Posterior vena cava (tissue), 2 donors: Measurements from ENCODE around the gene SCUBE3. TPM values are rescaled to one million over a fixed set of nuclear protein-coding genes. Genes with fewer than 3 reads are reported as not detected.

Source experiments
- DNase-seq: peaks from one replicate; pipeline ENCODE4 v3.0.0-alpha.2; 2020; ENCODE audit warnings: low spot score
- intact Hi-C, 2 donors: fragments of 100-400 bp; cut with DNase I; formaldehyde crosslinking; loops; one replicate each; pipeline versions ENCODE4 v1.14.1 to v1.14.2; 2022 to 2023
- long read RNA-seq, 2 donors: library from polyadenylated mRNA; unstranded; transcript quantifications; one replicate each; pipeline ENCODE4 v2.0.0, GENCODE V29; 2020 to 2021
- total RNA-seq, 2 donors: library from RNA; stranded (reverse); fragmentation: NEBNext Ultra II Directional; extraction: Animal tissue kit (Norgen Biotek cat#: 25700); gene quantifications; one replicate each; pipeline ENCODE4 v1.2.1, GENCODE V29; 2021
- donor health status: DM: yes; HTN: yes; CAD: no.
- donor health status: DM: yes; HTN: yes; CAD: no.

Gene SCUBE3
- total RNA-seq, result 10 to 100 TPM; 15.2 to 50.1 TPM
- long read RNA-seq, donor 1, partial matches to known transcripts, result 17 of 23 reads
- long read RNA-seq, donor 1, other reads (novel, unspliced or antisense), result 6 of 23 reads
- long read RNA-seq, donor 2, full-length matches to known transcripts, result 1 of 13 reads
- long read RNA-seq, donor 2, partial matches to known transcripts, result 2 of 13 reads
- long read RNA-seq, donor 2, other reads (novel, unspliced or antisense), result 10 of 13 reads

GRCh38 chr6:35213824-35214756 lies at the start of gene SCUBE3:
Gene SCUBE3, plus strand, starts transcription at chr6:35213956. Its CDS starts 463 bp downstream, at chr6:35214419.
- intact Hi-C loops, result no loop called here
- DNase-seq, result peak; percentile 75

GRCh38 chr6:35164277-35164676 lies 49.5 kb upstream of the SCUBE3 start:
- intact Hi-C loops, result loop anchor here in 1 of 2 donors (5.0 kb wide), 1 partner anchor 33 kb away; no protein-coding TSS in a partner anchor
- DNase-seq, result no peak

DNA sequence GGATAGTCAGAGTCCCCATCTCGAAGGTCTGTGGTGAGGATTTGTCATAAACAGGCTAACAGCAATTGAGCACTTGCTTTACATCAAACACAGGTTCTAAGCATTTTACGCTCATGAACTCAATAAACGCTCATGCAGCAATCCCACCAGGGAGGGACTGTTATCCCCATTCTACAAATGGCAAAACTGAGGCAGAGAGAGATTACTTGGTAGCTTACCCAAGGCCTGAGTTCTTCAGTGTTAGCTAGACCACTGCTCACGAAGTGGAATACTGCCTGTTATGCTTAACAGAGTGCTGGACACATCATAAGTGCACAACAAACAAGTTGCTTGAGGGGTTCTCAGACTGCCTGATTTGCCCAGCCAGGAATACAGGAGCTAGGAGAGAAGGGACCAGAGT lies 48.9 kb upstream of the SCUBE3 start:
- DNase-seq, result no peak
- intact Hi-C loops, result loop anchor here in 1 of 2 donors (5.0 kb wide), 1 partner anchor 32 kb away; no protein-coding TSS in a partner anchor

DNA sequence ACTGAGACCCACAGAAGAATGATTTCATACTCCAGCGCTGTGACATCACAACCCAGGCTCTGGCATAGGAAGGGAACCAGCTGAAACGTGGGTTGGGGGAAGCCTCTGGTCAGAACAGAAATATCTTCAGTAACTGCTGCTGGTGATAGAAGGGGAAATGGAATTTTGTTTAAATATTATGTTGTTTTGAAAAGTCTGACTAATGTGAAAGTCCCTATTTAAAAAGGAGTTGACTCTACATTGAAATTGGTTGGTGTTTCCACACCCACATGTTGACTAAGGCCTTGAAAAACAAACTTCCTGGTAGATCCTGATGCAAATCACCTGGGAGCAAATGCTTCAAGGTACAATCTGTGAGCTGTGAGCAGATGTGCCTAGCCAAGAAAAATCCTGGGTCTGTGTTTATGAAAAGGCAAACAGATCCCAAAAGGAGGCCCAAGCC lies 48.1 kb upstream of the SCUBE3 start:
- DNase-seq, result no peak
- intact Hi-C loops, result no loop called here

DNA sequence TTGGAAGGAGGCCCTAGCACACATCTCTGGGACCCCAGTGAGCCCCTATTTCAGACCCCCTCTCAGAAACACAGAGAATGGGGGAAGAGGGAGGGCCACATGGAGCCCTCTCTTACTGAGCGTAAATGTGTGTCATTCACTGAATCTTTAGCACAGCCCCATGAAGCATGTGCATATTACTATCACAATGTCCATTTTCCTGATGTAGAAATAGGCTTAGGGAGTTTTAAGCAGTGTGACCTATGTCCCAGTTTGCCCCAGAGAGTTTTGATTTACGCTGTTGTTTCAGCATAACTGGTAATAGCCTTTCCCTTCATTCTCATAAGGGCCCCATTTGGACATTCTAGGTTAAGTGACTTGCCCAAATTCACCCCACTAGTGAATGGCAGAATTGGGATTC lies 47.6 kb upstream of the SCUBE3 start:
- intact Hi-C loops, result no loop called here
- no peak for DNase-seq

DNA sequence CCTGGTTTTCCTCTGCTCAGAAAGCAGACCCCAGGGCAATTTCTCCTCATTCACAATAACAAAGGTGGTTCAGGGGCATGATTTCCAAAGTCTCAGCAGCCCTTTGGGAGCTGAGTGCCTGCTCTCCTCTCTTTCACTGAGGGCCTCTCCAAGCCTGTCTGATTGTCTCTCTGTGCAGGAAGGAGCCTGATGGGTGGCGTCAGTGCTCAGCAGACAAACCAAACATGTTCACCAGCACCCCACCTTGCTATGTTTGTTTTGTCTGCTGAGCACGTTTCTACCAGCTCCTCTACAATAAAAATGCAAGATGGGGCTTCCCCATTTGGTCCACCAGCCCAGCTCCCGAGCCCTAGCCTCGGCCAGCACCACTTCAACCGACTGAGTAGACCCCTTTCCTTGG lies 47.2 kb upstream of the SCUBE3 start:
- intact Hi-C loops, result no loop called here
- DNase-seq, result no peak

GRCh38 chr6:35167505-35167904 lies 46.3 kb upstream of the SCUBE3 start:
- no peak for DNase-seq
- intact Hi-C loops, result no loop called here

DNA sequence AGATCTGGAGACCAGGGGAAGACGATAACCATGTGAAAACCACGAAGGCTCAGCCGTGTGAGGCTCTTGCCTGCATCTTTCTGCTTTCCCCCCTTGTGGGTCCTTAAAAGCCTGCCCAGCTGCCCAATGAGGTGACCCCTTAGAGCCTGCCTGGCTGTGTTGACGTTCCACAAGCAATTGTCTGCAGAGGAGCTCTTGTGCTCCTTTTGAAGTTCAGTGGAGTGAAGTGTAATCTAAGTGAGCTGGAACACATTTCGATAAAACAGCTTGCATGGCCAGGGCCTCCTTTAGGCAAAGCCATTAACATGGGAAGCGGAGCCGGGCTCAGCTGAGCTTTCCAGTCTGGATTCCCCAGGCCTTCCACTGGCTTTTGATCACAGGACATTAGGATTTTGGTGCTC lies 45.3 kb upstream of the SCUBE3 start:
- intact Hi-C loops, result no loop called here
- DNase-seq, result no peak

- no peak for DNase-seq
- intact Hi-C loops, result loop anchor here in 1 of 2 donors (5.0 kb wide), 1 partner anchor 463 kb away; no protein-coding TSS in a partner anchor
Measured at GRCh38 chr6:35170166-35170565, 43.6 kb upstream of the SCUBE3 start.

DNA sequence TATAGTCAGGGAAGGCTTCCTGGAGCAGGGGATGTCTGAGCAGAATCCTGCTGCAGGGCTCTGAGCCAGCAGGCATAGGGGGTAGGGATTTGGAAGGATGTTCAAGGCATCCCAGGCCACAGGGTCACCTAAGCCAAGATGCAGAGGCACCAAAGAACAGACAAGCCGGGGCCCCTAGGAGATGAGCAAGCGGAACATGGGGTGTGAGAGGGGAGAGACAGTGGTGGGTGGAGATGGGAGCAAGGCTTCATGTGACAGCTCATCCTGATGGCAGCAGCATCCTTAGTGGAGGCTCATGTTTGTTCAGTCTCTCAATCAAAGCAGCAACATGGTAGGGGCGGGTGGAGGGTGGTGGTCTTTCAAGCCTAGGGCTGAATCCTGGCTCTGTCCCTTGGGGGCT lies 42.9 kb upstream of the SCUBE3 start:
- intact Hi-C loops, result loop anchor here in 1 of 2 donors (5.0 kb wide), 1 partner anchor 464 kb away; no protein-coding TSS in a partner anchor
- no peak for DNase-seq

GRCh38 chr6:35173044-35173426 lies 40.7 kb upstream of the SCUBE3 start:
- DNase-seq, result no peak
- intact Hi-C loops, result loop anchor here in 1 of 2 donors (5.0 kb wide), 1 partner anchor 466 kb away; no protein-coding TSS in a partner anchor

DNA sequence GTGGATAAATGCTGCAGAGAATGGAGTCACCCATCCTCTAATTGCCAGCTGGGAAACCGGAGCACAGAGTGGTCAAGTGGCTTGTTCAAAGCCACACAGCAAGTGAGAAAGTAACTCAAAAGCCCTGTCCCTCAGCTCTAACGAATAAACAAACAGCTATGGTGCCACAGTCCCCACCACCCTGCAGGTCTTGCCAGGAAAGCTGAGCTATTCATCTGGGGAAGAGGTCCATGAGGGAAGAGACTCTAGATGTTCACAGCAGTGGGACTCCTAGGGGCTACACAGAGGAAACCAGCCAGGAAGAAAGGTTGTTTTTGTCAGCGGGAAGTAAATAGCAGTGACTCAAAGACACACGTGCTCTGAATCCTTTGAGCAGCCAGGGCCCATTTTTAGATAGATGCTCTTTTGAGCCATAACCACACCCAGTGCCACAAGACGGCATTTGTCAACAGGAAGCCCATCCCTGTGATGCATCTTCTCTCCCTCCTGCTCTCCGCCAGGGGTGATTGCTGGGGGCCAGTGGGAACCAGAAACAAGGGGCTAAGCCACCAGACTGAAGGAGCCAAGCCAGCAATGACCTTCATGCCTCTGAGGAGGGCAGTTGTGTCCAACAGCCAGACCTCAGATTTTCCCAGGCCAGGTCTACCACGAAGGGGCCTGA lies 40.2 kb upstream of the SCUBE3 start:
- DNase-seq, result no peak
- intact Hi-C loops, result loop anchor here in 1 of 2 donors (5.0 kb wide), 1 partner anchor 466 kb away; no protein-coding TSS in a partner anchor

- intact Hi-C loops, result loop anchor here in 1 of 2 donors (5.0 kb wide), 1 partner anchor 467 kb away; no protein-coding TSS in a partner anchor
- no peak for DNase-seq
Measured at GRCh38 chr6:35174088-35174434, 39.7 kb upstream of the SCUBE3 start.

DNA sequence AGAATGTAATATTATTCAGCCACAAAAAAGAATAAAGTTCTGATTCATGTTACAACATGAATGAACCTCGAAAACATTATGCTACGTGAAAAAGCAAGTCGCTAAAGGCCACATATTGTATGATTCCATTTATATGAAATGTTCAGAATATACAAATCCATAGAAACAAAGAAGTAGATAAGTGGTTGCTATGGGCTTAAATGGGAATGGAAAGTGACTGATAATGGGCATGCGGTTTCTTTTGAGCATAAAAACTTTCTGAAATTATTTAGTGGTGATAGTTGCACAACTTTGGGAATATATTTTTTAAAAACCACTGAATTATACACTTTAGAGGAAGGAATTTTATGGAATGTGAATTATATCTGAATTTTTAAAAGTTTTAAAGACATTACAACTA lies 39.3 kb upstream of the SCUBE3 start:
- DNase-seq, result no peak
- intact Hi-C loops, result loop anchor here in 1 of 2 donors (5.0 kb wide), 1 partner anchor 467 kb away; no protein-coding TSS in a partner anchor

DNA sequence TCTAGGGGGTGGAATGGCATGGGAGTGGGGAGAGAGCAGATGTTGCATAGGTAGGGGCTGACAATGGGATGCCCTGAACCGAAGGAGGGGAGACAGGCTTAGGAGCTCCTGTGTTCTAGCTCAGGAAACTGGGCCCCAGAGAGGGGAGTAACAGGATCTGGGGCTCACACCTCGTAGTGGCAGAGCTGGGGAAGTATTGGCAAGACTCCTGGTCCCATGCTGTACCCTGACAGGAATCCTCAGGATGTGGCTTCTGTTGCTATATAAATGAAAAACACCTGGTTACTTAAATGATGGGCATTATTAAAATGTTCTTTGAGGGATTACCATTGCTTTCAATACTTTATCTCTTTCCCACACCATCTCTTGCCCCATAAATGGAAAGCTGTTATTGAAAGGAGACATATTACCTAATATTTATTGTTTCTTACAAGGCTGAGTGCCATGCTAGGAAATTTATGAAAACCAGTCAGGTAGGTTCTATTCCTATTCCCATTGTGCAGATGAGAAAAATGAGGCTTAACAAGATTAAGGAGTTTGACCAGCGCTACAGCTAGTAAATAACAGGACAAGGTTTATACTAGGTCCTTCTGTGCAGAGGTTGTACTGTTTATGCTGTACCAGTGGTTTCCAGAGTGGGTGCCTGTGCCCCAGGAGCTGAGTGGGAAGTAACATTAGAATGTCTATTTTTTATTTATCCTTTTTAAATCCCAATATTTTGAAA lies 37.3 kb upstream of the SCUBE3 start:
- intact Hi-C loops, result no loop called here
- no peak for DNase-seq

- intact Hi-C loops, result no loop called here
- no peak for DNase-seq
Measured at GRCh38 chr6:35177157-35177556, 36.6 kb upstream of the SCUBE3 start.

GRCh38 chr6:35177596-35177995 lies 36.2 kb upstream of the SCUBE3 start:
- intact Hi-C loops, result no loop called here
- DNase-seq, result no peak

DNA sequence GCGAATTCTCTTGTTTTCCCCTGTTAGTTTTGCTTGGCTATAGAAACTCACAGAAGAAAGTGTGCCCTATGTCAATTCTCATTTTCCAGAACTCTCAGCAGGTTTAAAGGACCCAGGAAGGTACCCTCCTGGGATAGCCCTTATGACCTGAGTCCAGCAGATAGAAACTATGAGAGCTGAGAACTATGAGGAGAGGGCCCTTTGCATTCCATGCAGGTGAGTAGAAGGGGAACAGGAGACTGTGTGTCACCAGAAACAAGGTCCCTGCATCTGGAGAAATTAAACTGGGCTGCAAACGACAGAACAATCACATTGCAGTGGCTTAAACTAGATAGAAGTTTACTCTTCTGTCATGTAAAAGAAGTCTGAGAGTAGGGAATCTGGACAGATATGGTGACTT lies 35.7 kb upstream of the SCUBE3 start:
- intact Hi-C loops, result no loop called here

More for the DNA sequence above, 35.7 kb upstream of the SCUBE3 start:
- DNase-seq, result no peak
